Astrocyte (in vitro differentiated cells and primary cell): ENCODE measurements around the gene EGF. TPM values are rescaled to one million over a fixed set of nuclear protein-coding genes. Genes with fewer than 3 reads are reported as not detected.

ENCODE experiments used
- DNase-seq: peaks from one replicate; pipeline ENCODE4 v3.0.0-alpha.2; 2010; ENCODE audit warnings: low read depth
- FAIRE-seq: peaks from 2 replicates; lab custom pipeline; 2011; peaks lifted over from hg19 to GRCh38; lab: Jason Lieb, UNC
- H2AFZ ChIP-seq: 2 replicates; pipeline ENCODE4 v1.6.0; 2012; ENCODE audit warnings: low read depth, low read length, inconsistent platforms
- H3K27ac ChIP-seq: 2 replicates; pipeline ENCODE4 v1.5.1; 2011; ENCODE audit warnings: low read depth, low read length, inconsistent platforms
- H3K27me3 ChIP-seq: 2 replicates; pipeline ENCODE4 v1.6.0; 2011; ENCODE audit warnings: low read length, inconsistent platforms; ENCODE audit not compliant: insufficient read depth
- H3K36me3 ChIP-seq: 2 replicates; pipeline ENCODE4 v1.5.1; 2011; ENCODE audit warnings: low read length, inconsistent platforms; ENCODE audit not compliant: insufficient read depth
- H3K4me1 ChIP-seq: 2 replicates; pipeline ENCODE4 v1.5.1; 2011; ENCODE audit warnings: low read length, inconsistent platforms; ENCODE audit not compliant: insufficient read depth
- H3K4me2 ChIP-seq: 2 replicates; pipeline ENCODE4 v1.6.0; 2012; ENCODE audit warnings: low read length, inconsistent platforms
- H3K4me3 ChIP-seq: 2 replicates; pipeline ENCODE4 v1.5.1; 2011; ENCODE audit warnings: low read depth, mild to moderate bottlenecking, low read length, inconsistent platforms; ENCODE audit not compliant: insufficient read depth
- H3K79me2 ChIP-seq: 2 replicates; pipeline ENCODE4 v1.6.0; 2012; ENCODE audit warnings: mild to moderate bottlenecking, low read length, inconsistent platforms; ENCODE audit not compliant: insufficient read depth
- H3K9ac ChIP-seq: 2 replicates; pipeline ENCODE4 v1.6.0; 2012; ENCODE audit warnings: mild to moderate bottlenecking, low read length, inconsistent platforms
- H3K9me3 ChIP-seq: 2 replicates; pipeline ENCODE4 v1.5.1; 2012; ENCODE audit warnings: low read depth, mild to moderate bottlenecking, low read length, inconsistent platforms; ENCODE audit not compliant: insufficient read depth
- H4K20me1 ChIP-seq: 2 replicates; pipeline ENCODE4 v1.6.0; 2012; ENCODE audit warnings: low read length, inconsistent platforms; ENCODE audit not compliant: insufficient read depth
- H3K27ac Mint-ChIP-seq: one replicate; pipeline ENCODE4 v1.8.0; 2021; ENCODE audit warnings: mild to moderate bottlenecking, mixed read lengths; ENCODE audit not compliant: unreplicated experiment
- H3K27me3 Mint-ChIP-seq: one replicate; pipeline ENCODE4 v1.8.0; 2021; ENCODE audit warnings: low read depth, mixed read lengths; ENCODE audit not compliant: unreplicated experiment
- H3K36me3 Mint-ChIP-seq: one replicate; pipeline ENCODE4 v1.8.0; 2021; ENCODE audit warnings: low read depth, mixed read lengths; ENCODE audit not compliant: unreplicated experiment
- H3K4me1 Mint-ChIP-seq: one replicate; pipeline ENCODE4 v1.8.0; 2021; ENCODE audit warnings: low read depth, mixed read lengths; ENCODE audit not compliant: unreplicated experiment
- H3K4me3 Mint-ChIP-seq: one replicate; pipeline ENCODE4 v1.8.0; 2021; ENCODE audit warnings: mild to moderate bottlenecking, moderate library complexity, mixed read lengths; ENCODE audit not compliant: unreplicated experiment
- H3K9me3 Mint-ChIP-seq: one replicate; pipeline ENCODE4 v1.8.0; 2021; ENCODE audit warnings: mild to moderate bottlenecking, mixed read lengths; ENCODE audit not compliant: unreplicated experiment
- EZH2 ChIP-seq: IDR thresholded peaks from 2 replicates; pipeline ENCODE4 v1.6.1; 2012; ENCODE audit warnings: mild to moderate bottlenecking, low read length, inconsistent platforms; ENCODE audit not compliant: insufficient read depth
- total RNA-seq: library from RNA; stranded (reverse); gene quantifications from 2 replicates; pipeline ENCODE4 v1.2.1, GENCODE V29; 2021
- TF ChIP-seq, protein P1 (sequence below): IDR thresholded peaks from 2 replicates; pipeline ENCODE4 v1.5.1; 2011; ENCODE audit warnings: low read depth, mild to moderate bottlenecking, inconsistent platforms, low read length, moderate library complexity; ENCODE audit not compliant: insufficient read depth

Gene EGF
- total RNA-seq, 1 donor from 2014 or later = 22.9 TPM

DNA sequence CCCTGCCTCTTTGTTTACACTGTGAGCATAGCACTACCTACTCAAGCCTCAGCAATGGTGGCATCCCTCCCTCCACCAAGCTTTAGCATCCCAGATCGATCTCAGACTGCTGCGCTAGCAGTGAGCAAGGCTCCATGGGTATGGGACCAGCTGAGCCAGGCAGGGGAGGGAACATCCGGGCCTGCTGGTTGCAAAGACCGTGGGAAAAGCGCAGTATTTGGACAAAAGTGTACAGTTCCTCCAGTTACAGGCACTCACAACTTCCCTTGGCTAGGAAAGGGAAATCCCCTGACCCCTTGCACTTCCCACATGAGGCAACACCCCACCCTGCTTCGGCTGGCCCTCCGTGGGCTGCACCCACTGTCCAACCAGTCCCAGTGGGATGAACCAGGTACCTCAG lies 26.5 kb downstream of the EGF start:
- TF ChIP-seq, protein P1, sequence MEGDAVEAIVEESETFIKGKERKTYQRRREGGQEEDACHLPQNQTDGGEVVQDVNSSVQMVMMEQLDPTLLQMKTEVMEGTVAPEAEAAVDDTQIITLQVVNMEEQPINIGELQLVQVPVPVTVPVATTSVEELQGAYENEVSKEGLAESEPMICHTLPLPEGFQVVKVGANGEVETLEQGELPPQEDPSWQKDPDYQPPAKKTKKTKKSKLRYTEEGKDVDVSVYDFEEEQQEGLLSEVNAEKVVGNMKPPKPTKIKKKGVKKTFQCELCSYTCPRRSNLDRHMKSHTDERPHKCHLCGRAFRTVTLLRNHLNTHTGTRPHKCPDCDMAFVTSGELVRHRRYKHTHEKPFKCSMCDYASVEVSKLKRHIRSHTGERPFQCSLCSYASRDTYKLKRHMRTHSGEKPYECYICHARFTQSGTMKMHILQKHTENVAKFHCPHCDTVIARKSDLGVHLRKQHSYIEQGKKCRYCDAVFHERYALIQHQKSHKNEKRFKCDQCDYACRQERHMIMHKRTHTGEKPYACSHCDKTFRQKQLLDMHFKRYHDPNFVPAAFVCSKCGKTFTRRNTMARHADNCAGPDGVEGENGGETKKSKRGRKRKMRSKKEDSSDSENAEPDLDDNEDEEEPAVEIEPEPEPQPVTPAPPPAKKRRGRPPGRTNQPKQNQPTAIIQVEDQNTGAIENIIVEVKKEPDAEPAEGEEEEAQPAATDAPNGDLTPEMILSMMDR = no peak
- TF ChIP-seq EZH2 = no peak
- Histone ChIP-seq H3K27ac (no peak overlapping the region), H3K36me3 (no peaks in the 10 kb centered on the region), H2AFZ (no peak overlapping the region), H3K9me3 (no peaks in the 10 kb centered on the region), H3K4me1 (no peaks in the 10 kb centered on the region), H4K20me1 (no peaks in the 10 kb centered on the region), H3K79me2 (no peaks in the 10 kb centered on the region), H3K9ac (no peak overlapping the region), H3K4me2 (no peak overlapping the region), H3K4me3 (no peak overlapping the region), H3K27me3 (no peaks in the 10 kb centered on the region)
- no peak for DNase-seq
- Mint-ChIP-seq H3K9me3 (peaks cover 5% of the 10 kb centered on the region), H3K27ac (no peak overlapping the region), H3K4me1 (no peaks in the 10 kb centered on the region), H3K4me3 (no peak overlapping the region), H3K36me3 (no peaks in the 10 kb centered on the region), H3K27me3 (peaks cover 2% of the 10 kb centered on the region)
- no peak for FAIRE-seq

DNA sequence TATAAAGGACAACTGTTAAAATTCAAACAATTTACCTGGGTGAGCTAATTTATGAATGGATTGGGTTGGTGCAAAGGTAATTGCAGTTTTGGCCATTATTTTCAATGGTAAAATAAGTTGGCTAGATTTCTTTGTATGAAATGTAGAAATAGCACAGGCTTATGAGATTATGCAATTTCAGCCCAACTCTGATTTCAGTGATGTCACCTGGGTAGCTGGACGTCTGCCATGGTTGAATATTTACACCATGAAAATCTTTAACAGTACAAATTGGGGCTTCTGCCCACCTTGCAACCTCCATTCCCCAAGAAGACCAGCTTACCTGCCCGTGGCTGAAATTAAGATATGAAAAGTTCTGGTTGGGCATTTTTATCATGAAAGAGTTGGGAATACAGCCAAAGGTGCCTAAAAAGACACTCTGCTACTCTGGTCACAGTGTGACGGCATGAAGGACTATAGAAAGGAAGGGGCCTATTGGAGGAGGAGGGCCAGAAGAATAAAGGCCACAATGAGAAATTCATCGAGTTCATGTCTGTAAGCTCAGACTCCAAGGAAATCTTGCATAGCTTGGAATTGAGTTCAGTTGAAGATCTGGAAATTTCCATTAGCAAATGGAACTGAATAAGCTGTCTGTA lies 29.7 kb downstream of the EGF start:
- Histone ChIP-seq H3K9ac (no peak overlapping the region), H3K27me3 (no peaks in the 10 kb centered on the region), H3K79me2 (no peaks in the 10 kb centered on the region), H3K4me2 (no peak overlapping the region), H3K4me1 (no peaks in the 10 kb centered on the region), H3K9me3 (no peaks in the 10 kb centered on the region), H3K27ac (no peak overlapping the region), H3K4me3 (no peak overlapping the region), H3K36me3 (no peaks in the 10 kb centered on the region), H4K20me1 (no peaks in the 10 kb centered on the region), H2AFZ (no peak overlapping the region)
- Mint-ChIP-seq H3K27me3 (peaks cover 2% of the 10 kb centered on the region), H3K9me3 (no peaks in the 10 kb centered on the region), H3K36me3 (no peaks in the 10 kb centered on the region), H3K4me3 (no peak overlapping the region), H3K27ac (no peak overlapping the region), H3K4me1 (no peaks in the 10 kb centered on the region)
- TF ChIP-seq, protein P1 = no peak
- TF ChIP-seq EZH2 = no peak
- FAIRE-seq = no peak
- no peak for DNase-seq

DNA sequence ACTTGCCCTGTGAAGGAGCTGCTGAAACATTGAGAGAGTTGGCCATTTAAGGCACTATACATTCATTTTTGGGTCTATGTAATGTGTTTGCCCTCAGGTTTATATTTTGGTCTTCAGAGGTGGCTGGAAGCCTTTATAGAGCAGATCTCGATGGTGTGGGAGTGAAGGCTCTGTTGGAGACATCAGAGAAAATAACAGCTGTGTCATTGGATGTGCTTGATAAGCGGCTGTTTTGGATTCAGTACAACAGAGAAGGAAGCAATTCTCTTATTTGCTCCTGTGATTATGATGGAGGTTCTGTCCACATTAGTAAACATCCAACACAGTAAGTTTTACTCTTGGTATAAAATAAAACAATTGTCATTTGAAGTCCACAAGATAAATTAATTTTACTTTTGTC lies 31.1 kb downstream of the EGF start:
- no peak overlapping the region for H3K27ac ChIP-seq
- H3K4me1 ChIP-seq = no peaks in the 10 kb centered on the region
- H3K4me3 Mint-ChIP-seq = no peak overlapping the region
- no peaks in the 10 kb centered on the region for H3K9me3 ChIP-seq
- DNase-seq (no peak), FAIRE-seq (no peak)
- H3K27me3 ChIP-seq = no peaks in the 10 kb centered on the region
- no peaks in the 10 kb centered on the region for H4K20me1 ChIP-seq
- no peaks in the 10 kb centered on the region for H3K4me1 Mint-ChIP-seq
- H2AFZ ChIP-seq = no peak overlapping the region
- H3K36me3 Mint-ChIP-seq = no peaks in the 10 kb centered on the region
- no peaks in the 10 kb centered on the region for H3K36me3 ChIP-seq
- H3K9ac ChIP-seq = no peak overlapping the region
- H3K27ac Mint-ChIP-seq = no peak overlapping the region
- H3K4me3 ChIP-seq = no peak overlapping the region
- no peaks in the 10 kb centered on the region for H3K9me3 Mint-ChIP-seq
- no peaks in the 10 kb centered on the region for H3K27me3 Mint-ChIP-seq
- H3K79me2 ChIP-seq = no peaks in the 10 kb centered on the region
- TF ChIP-seq, protein P1 = no peak
- TF ChIP-seq EZH2 = no peak
- no peak overlapping the region for H3K4me2 ChIP-seq
